ENCODE results near the gene IRF4.
A peak's percentile ranks its signal among the peaks of the same experiment; 100 is the strongest.

The IRF4 gene

GRCh38 chr6:399785-400534, 8.4 kb downstream of the IRF4 start:
- peak; percentile 58 for DNase-seq

- DNase-seq: no peak
Measured at GRCh38 chr6:400815-401214, 9.3 kb downstream of the IRF4 start.

- DNase-seq: no peak
Measured at GRCh38 chr6:401239-401993, 9.9 kb downstream of the IRF4 start.

- no peak for DNase-seq
Measured at GRCh38 chr6:401994-402640, 10.6 kb downstream of the IRF4 start.

- no peak for DNase-seq
Measured at GRCh38 chr6:402901-403658, 11.5 kb downstream of the IRF4 start.

- peak in 1 of 2 donors; percentile 27 for DNase-seq
Measured at GRCh38 chr6:403659-404655, 12.4 kb downstream of the IRF4 start.

- peak in 1 of 2 donors; percentile 15 for DNase-seq
Measured at GRCh38 chr6:404685-405423, 13.3 kb downstream of the IRF4 start.

GRCh38 chr6:408148-408547, 16.6 kb downstream of the IRF4 start:
- no peak for DNase-seq

GRCh38 chr6:408599-409102, 17.1 kb downstream of the IRF4 start:
- peak; percentile 11 to 40 for DNase-seq

GRCh38 chr6:409370-409972, 17.9 kb downstream of the IRF4 start:
- no peak for DNase-seq

- DNase-seq: no peak
Measured at GRCh38 chr6:410555-411395, 19.2 kb downstream of the IRF4 start.

- no peak for DNase-seq
Measured at GRCh38 chr6:411402-412145, 20.0 kb downstream of the IRF4 start.

GRCh38 chr6:412146-412886, 20.8 kb downstream of the IRF4 start:
- no peak for DNase-seq

GRCh38 chr6:414447-414846, 22.9 kb downstream of the IRF4 start:
- DNase-seq: no peak

GRCh38 chr6:415087-415486, 23.5 kb downstream of the IRF4 start:
- no peak for DNase-seq

GRCh38 chr6:421211-421610, 29.7 kb downstream of the IRF4 start:
- DNase-seq: no peak

- DNase-seq: no peak
Measured at GRCh38 chr6:422433-423054, 31.0 kb downstream of the IRF4 start.
